NCI-H526 (cell line): ENCODE data around the gene WNT8A.

Experiments
- DNase-seq, 2 experiments: peaks; one replicate each; lab custom pipeline; 2025; lab: John Stamatoyannopoulos, UW

The WNT8A gene

GRCh38 chr5:138091685-138092084 is 7.9 kb downstream of the WNT8A start:
- no peak for DNase-seq

DNA sequence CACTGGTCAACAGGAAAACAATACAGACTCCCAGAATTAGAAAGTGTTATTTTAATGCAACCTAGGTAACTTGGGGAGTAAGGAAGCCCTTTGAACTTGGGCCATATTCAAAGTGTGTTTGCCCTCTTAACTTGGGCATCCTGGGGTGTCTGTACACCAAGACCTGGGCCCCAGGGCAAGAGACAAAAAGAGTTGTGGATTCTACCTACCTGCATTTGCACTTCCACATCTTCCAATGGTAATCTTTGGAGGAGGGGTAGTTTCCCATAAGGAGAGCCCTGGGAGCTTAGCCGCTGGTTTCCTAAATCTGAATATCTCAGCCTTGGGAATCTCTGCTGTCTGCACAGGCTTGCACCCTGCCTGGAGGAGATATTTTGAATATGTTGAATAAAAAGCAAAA is 8.5 kb downstream of the WNT8A start:
- DNase-seq: no peak

DNA sequence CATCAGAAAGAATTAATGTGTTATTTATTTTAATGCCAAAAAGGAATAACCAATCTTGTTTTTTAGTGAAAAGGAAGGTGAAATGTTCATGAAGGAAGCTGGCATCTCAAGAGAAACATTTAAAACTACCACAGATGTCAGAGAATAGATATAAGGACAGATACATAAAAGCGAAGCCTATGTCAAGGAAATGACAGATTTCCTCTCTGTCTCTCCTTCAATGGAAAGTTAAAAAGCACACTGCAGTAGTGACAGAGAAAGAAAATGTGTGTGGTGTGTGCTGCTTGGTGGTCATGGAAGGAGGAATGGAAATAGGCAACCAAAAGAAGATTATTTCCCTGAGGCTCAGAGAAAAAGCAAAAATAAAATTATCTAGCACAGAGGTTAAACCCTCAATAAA is 9.2 kb downstream of the WNT8A start:
- DNase-seq: no peak

DNA sequence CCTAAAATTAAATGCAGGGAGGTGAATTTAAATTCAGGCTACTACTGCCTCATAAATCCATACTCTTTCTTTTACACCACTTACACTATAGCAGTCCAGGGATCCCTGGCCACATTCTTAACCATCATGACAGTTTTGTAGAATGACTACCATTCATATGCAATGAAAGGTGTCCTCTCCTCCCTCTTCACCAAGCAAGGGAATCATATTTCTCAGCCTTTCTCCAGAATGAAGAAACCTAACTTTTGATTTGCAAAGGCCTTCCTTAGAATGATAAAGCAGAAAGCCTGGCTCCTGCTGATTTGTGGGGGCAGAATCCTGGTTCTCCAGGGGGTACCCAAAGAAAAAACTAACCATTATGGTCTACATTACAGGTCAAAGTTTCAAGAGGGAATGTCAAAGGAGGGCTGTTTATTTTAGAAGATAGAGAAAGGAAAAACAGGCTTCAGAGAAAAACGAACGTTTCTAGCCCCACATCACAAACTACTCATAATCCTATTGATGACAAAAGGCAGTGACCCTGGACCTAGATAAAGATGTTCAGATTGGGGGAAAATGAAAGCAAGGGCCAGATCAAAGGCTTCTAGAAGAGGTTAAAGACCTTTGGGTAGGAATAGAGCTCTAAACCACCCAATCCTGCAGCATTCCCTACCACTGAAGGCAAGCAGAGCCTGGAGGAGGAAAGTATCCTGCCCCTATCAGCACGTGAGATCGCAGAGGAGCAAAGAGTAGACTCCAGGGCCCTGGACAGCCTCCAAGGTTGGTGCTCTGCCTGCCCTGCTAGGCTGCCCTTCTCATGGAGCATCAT is 11.5 kb downstream of the WNT8A start:
- DNase-seq: no peak

DNA sequence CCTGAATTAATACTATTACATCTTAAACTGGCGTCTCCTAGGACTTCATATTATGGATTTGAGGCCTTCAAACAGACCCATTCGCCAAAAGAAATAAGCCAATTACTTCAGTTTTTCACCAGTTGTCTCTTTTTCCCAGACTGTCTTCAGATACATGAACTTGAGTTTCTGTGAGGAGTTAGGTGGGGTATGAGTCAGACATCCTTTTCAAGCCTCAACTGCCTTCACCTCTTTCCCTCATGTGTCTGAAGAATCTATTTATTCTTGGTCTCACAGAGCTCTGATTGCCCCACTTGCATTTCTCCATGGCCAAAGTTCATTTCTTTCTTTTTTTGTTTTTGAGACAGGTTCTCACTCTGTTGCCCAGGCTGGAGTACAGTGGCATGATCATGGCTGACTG is 12.5 kb downstream of the WNT8A start:
- no peak for DNase-seq

DNA sequence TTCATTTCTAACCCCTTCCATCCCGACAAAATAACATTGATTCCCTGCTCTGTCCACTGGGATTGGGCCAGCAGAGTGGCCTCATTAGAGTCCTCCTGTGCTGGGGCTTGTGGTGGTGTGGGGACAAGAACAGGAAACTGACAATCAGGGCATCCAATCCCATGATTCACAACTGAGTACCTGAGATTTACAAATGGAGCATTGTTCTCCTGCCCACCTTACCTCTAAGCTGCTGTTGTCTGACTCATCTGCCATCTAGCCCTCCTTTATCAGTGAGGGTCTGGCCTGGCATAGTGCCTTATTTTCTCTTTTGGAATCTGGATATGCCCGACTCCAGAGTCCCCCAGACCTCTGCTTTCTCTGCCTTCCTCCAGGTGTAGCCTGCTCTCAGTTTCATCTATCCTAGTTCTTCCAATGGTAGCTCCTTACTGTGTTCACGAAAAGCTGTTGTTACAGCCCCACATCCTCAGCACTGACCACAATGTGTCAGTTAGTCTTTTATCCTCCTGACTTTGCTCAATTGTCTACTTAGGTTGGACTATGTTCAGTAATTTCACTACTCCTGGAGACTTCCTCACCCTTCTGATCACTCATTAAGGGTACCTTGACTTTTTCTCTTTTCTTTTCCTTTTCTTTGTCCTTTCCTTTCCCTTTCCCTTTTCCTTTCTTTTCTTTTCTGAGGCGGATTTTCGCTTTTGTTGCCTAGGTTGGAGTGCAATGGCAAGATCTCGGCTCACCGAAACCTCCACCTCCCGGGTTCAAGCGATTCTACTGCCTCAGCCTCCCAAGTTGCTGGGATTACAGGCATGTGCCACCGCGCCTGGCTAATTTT is 13.4 kb downstream of the WNT8A start:
- DNase-seq: no peak

GRCh38 chr5:138102454-138103318 is 18.9 kb downstream of the WNT8A start:
- no peak for DNase-seq

DNA sequence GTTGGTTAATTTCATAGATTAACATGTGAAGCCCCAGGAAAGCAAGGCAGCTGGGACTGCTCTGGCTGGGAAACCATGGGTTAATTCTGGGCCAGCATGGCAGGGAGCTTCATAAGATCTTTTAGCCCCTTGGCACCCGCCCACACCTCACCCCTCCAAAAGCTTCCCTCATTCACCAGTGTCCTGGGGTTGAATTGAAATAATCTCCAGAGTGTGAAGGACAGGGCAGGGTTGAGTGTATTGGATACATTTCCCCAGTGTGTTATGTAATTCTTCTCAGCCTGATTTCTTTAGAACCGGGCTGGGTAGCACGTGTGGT is 19.4 kb downstream of the WNT8A start:
- no peak for DNase-seq

DNA sequence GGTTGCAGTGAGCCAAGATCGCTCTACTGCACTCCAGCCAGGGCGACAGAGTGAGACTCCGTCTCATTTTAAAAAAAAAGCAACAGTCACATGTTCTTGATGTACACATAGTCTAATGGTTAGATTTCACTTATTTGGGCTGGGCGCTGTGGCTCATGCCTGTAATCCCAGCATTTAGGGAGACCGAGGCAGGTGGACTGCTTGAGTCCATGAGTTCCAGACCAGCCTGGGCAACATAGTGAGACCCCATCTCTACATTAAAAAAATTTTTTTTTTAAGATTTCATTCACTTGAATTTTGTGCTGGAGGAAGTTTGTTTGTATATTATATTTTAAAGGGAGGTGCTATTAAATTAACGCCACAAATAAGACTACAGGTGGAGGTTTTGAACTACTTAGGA is 21.9 kb downstream of the WNT8A start:
- no peak for DNase-seq

GRCh38 chr5:138107213-138107612 is 23.4 kb downstream of the WNT8A start:
- no peak for DNase-seq

DNA sequence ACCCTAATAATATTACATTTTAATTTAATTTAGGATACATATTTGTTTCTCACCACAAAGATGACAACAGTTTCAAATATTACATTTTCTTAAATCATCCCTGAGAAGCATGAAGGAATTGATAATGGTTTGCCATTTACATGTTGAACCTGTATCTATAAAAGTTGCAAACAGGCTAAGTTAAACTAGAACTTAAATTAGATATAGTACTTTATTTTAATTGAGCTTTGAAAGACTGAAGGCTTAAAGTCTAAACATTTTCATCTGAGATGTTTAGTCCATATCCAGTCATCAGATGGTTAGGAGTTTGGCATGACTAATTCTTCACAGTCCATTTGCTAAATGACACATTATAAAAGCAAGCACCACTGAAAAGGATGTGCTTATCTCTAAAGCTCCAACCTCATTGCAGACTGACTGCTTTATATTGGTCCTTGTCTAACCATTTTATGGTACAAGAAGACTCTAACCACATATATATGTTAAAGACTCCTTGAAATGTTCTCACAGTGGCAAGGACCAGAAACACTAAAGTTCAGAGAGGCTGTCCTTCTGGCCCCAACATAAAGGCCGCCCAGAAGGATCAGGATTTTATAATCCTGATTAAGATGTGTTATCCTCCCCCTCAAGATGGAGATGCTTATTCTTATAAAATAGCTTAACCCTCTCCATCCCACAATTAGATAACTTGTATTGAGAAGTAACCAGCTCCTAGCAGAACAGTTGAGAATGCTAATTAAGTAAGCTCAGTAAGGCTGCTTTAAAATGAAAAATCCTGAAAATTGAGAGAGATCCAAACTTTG is 25.8 kb downstream of the WNT8A start:
- DNase-seq: no peak

- DNase-seq: no peak
Observed at GRCh38 chr5:138110266-138110963, 26.6 kb downstream of the WNT8A start.

DNA sequence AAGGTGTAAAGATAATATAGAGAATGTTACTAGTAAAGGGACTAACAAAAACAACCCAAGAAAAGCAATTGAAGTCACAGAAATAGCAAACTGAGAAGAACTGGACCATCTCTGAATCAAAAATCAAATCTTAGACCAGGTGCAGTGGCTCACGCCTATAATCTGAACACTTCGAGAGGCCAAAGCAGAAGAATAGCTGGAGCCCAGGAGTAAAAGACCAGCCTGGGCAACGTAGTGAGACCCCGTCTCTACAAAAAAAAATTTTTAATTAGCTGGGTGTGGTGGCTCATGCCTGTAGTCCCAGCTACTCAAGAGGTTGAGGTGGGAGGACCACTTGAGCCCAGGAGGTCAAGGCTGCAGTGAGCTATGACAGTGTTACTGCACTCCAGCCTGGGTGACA is 27.3 kb downstream of the WNT8A start:
- DNase-seq: no peak

- no peak for DNase-seq
Observed at GRCh38 chr5:138111937-138112336, 28.1 kb downstream of the WNT8A start.

DNA sequence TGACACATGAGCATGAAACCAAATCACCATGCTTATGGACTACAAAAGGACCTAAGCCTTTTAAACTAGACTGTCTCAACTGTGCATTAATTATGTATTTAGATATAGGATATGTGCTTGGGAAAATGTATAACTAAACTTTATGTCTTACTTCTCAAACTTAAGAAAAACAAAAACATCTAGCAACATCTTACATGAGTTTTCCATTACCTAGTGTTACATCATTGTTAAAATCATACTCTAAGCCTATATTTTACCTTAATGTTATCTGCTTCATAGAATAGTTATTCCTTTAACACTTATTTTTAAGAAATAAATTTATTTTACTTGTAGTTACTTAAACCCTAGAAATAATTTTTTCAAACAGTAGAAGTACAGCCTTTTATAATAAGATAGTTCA is 31.4 kb downstream of the WNT8A start:
- DNase-seq: no peak

DNA sequence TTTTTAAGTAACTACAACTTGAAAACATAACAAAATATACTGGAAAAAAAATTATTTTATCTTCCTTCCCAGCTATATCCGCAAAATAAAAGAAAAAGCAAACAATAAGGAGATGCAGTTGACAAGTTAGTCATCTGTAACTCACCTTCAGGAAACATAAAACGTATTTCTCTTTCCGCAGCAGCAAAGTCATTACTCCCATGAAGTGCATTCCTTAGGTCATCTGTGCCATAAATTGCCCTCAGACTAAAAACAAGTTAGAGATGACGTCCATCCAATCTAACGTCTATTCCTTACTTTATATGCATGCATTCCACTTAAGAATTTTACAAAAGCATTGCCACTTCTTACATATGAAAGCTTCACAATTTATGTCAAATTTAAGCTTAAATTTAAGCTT is 44.5 kb downstream of the WNT8A start:
- no peak for DNase-seq

- DNase-seq: no peak
Observed at GRCh38 chr5:138129347-138129746, 45.5 kb downstream of the WNT8A start.

- DNase-seq: no peak
Observed at GRCh38 chr5:138132543-138132942, 48.7 kb downstream of the WNT8A start.

- peak; percentile 57 to 79 for DNase-seq
Observed at GRCh38 chr5:138138949-138139780, 55.3 kb downstream of the WNT8A start, which contains the start of gene NME5. Gene NME5, minus strand, starts transcription at chr5:138139428. Its CDS starts 648 bp downstream, at chr5:138138780.

DNA sequence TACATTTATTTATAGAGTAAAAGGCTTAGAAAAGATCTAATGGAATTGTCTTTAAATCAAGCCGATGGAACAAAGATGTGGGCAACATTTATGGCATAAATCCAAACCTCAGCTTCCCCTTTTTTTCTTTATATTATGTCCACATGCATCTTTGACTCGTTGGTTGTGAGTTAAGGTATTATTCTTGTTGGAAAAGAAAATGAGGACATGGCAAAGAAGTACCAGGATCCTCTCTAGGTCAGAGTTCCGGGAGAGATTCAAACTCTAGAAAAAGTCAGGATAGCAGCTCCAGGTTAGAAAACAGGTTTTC is 55.9 kb downstream of the WNT8A start:
- DNase-seq: no peak
